Type B pancreatic cell (in vitro differentiated cells): ENCODE data around the gene LGALS1. TPM values are rescaled to one million over a fixed set of nuclear protein-coding genes. Genes with fewer than 3 reads are reported as not detected.

Experiments
- DNase-seq: peaks from one replicate; pipeline ENCODE4 v3.0.0; 2021; ENCODE audit warnings: mixed read lengths; ENCODE audit not compliant: unreplicated experiment; ENCODE audit errors: extremely low spot score
- H3K27ac Mint-ChIP-seq: 2 replicates; pipeline ENCODE4 v1.8.0; 2021; ENCODE audit warnings: mild to moderate bottlenecking, mixed read lengths
- H3K27me3 Mint-ChIP-seq: 2 replicates; pipeline ENCODE4 v1.8.0; 2021; ENCODE audit warnings: mixed read lengths
- H3K36me3 Mint-ChIP-seq: 2 replicates; pipeline ENCODE4 v1.8.0; 2021; ENCODE audit warnings: mixed read lengths
- H3K4me1 Mint-ChIP-seq: one replicate; pipeline ENCODE4 v1.8.0; 2021; ENCODE audit warnings: mixed read lengths; ENCODE audit not compliant: unreplicated experiment
- H3K4me3 Mint-ChIP-seq: 2 replicates; pipeline ENCODE4 v1.8.0; 2021; ENCODE audit warnings: mild to moderate bottlenecking, mixed read lengths
- H3K9me3 Mint-ChIP-seq: 2 replicates; pipeline ENCODE4 v1.8.0; 2021; ENCODE audit warnings: mixed read lengths
- total RNA-seq: library from RNA; stranded (reverse); gene quantifications from 2 replicates; pipeline ENCODE4 v1.2.1, GENCODE V29; 2021; ENCODE audit warnings: low replicate concordance
- TF ChIP-seq, protein P1 (sequence below): fragments of 200-600 bp; sonication (generic); conservative IDR thresholded peaks from 2 replicates; pipeline ENCODE4 v1.5.0; 2021; ENCODE audit warnings: antibody characterized with exemption, mild to moderate bottlenecking

The LGALS1 gene
- total RNA-seq, 1 donor from 2014 or later: 235 TPM

DNA sequence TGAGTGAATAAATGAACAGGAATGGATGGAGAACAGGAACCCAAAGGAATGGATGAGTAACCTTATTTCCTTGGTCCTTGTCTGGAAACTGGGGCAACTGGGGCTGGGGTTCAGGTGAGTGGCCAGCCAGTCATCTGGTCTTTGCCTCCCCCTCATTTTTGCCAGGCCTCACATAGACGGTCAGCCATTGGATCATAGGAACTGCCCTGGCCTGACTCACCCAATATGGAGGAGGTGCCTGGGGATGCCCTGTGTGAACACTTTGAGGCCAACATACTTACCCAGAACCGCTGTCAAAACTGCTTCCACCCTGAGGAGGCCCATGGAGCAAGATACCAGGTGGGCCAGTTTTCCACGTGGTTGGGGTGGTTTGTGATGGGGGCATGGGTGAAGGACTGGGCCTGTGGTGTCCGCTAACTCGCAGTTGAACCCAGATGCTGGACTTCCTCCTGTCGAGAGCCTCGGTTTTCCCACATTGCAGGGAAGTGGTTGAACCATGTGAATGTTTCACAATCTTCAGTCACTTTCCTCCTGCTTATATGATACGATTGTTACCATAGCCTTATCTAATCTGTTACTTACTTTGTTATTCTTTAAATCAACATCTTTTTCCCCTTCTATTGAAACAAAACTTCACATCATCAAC is 25.8 kb downstream of the LGALS1 start:
- Mint-ChIP-seq H3K27me3 (no peaks in the 10 kb centered on the region), H3K4me1 (peaks cover 11% of the 10 kb centered on the region), H3K27ac (no peak overlapping the region), H3K36me3 (no peaks in the 10 kb centered on the region), H3K9me3 (no peaks in the 10 kb centered on the region), H3K4me3 (no peak overlapping the region)
- no peak for DNase-seq
- TF ChIP-seq, protein P1, sequence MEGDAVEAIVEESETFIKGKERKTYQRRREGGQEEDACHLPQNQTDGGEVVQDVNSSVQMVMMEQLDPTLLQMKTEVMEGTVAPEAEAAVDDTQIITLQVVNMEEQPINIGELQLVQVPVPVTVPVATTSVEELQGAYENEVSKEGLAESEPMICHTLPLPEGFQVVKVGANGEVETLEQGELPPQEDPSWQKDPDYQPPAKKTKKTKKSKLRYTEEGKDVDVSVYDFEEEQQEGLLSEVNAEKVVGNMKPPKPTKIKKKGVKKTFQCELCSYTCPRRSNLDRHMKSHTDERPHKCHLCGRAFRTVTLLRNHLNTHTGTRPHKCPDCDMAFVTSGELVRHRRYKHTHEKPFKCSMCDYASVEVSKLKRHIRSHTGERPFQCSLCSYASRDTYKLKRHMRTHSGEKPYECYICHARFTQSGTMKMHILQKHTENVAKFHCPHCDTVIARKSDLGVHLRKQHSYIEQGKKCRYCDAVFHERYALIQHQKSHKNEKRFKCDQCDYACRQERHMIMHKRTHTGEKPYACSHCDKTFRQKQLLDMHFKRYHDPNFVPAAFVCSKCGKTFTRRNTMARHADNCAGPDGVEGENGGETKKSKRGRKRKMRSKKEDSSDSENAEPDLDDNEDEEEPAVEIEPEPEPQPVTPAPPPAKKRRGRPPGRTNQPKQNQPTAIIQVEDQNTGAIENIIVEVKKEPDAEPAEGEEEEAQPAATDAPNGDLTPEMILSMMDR: no peak

DNA sequence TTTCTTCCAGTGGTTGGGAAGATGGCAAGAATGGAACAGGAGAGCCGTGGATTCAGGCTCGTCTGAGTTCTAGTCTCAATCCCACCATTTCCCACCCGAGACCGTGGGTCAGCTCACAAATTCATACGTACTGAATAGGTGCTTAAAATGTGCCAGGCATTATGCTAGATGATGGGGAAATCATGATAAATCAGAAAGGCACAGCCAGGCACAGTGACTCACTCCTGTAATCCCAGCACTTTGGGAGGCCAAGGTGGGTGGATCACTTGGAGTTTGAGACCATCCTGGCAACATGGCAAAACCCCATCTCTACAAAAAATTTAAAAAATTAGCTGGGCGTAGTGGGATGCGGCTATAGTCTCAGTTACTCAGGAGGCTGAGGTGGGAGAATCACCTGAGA is 28.5 kb downstream of the LGALS1 start:
- no peak overlapping the region for H3K27ac Mint-ChIP-seq
- no peak for DNase-seq
- H3K4me3 Mint-ChIP-seq: no peak overlapping the region
- H3K27me3 Mint-ChIP-seq: no peaks in the 10 kb centered on the region
- TF ChIP-seq, protein P1: no peak
- H3K36me3 Mint-ChIP-seq: no peaks in the 10 kb centered on the region
- H3K4me1 Mint-ChIP-seq: no peaks in the 10 kb centered on the region
- H3K9me3 Mint-ChIP-seq: no peaks in the 10 kb centered on the region

DNA sequence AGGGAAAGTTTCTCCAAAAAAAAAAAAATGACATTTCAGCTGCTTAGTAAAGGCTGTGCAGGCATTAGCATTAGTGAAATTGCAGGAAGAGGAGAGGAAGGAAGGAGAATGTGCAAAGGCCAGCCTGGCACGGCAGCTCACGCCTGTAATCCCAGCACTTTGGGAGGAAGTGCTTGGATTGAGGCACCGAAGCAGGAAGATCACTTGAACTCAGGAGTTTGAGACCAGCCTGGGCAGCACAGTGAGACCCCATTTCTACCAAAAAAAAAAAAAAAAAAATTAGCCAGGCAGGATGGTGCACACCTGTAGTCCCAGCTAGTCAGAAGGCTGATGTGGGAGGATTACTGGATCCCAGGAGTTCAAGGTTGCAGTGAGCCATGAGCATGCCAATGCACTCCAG is 29.2 kb downstream of the LGALS1 start:
- Mint-ChIP-seq H3K4me3 (no peak overlapping the region), H3K27me3 (no peaks in the 10 kb centered on the region), H3K27ac (no peak overlapping the region), H3K36me3 (peaks cover under 1% of the 10 kb centered on the region), H3K9me3 (no peaks in the 10 kb centered on the region), H3K4me1 (no peaks in the 10 kb centered on the region)
- no peak for DNase-seq
- TF ChIP-seq, protein P1: no peak

DNA sequence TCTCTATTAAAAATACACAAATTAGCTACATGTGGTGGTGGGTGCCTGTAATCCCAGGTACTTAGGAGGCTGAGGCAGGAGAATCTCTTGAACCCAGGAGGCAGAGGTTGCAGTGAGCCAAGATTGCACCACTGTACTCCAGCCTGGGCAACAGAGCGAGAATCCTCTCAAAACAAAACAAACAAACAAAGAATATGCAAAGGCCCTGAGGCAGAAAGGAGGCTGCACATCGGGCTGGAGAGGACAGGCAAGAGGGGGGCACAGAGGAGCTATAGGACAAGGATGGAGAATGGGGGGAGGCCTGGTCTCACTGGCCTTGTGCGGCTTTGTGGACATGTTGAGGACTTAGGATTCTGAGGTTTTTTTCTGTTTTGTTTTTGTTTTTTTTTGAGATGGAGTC is 29.8 kb downstream of the LGALS1 start:
- DNase-seq: no peak
- Mint-ChIP-seq H3K4me1 (peaks cover 3% of the 10 kb centered on the region), H3K36me3 (peaks cover 4% of the 10 kb centered on the region), H3K9me3 (no peaks in the 10 kb centered on the region), H3K27ac (no peak overlapping the region), H3K27me3 (no peaks in the 10 kb centered on the region), H3K4me3 (no peak overlapping the region)
- TF ChIP-seq, protein P1: no peak

DNA sequence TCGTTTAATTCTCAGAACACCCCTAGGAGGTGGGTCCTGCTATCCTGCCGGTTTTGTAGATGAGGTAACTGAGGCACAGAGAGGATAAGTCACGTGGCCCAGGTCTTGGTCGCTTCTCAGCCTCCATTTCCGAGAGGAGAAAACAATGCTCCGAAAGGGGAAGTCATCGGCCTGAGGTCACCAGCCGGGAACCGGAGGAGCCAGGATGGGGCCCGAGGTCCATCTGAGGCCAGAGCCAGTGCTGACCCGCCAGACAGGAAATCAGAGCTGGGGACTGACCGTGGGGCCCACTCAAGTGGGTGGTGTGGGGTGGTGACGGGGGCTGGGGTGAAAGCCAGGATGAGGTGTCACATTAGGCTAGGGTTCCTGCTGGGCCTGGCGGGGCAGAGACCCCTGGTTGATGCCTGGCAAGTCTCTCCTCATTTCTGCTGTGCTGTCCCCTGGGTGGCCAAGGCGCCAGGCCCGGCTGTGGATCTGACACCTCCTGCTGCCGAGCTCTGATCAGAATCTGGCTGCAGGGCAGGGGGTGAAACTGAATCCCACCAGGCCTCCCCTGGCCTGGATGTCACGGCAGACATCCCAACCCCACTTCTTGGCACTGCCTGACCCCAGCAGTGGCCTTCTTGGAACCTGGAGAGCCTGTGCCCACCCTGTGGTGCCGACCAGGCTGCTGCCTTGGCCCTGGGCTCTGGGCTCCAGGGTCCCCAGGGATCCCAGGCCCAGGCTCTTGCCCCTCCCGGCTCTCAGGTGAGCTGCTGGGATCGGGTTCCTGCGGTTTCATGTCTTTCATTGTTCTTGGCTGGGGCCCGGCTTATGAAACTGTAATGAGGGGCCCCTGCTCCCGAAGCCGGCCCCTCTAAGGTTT is 33.4 kb downstream of the LGALS1 start:
- TF ChIP-seq, protein P1: no peak
- no peak for DNase-seq
- Mint-ChIP-seq H3K4me1 (peaks cover 3% of the 10 kb centered on the region), H3K9me3 (no peaks in the 10 kb centered on the region), H3K4me3 (no peak overlapping the region), H3K36me3 (peaks cover 4% of the 10 kb centered on the region), H3K27ac (no peak overlapping the region), H3K27me3 (no peaks in the 10 kb centered on the region)
